KMS-11 (cell line): Measurements from ENCODE around the gene VBP1.
"Not testable (repeated sequence)": the region's sequence is repeated elsewhere in the genome, so short reads cannot be mapped to it uniquely, and the experiment has no call there.

Source experiments
- H2AFZ ChIP-seq: fragments of 200-600 bp; sonication (generic); 2 replicates; pipeline ENCODE4 v1.6.1; 2016; ENCODE audit warnings: antibody characterized with exemption, mixed run types, low read depth
- H3K27ac ChIP-seq: fragments of 200-600 bp; sonication (generic); 2 replicates; pipeline ENCODE4 v1.6.1; 2016; ENCODE audit warnings: mild to moderate bottlenecking, mixed run types
- H3K27me3 ChIP-seq: fragments of 200-600 bp; sonication (generic); 2 replicates; pipeline ENCODE4 v1.6.1; 2017; ENCODE audit warnings: mild to moderate bottlenecking, low read depth, mixed run types, moderate library complexity; ENCODE audit not compliant: insufficient read depth
- H3K36me3 ChIP-seq: fragments of 200-600 bp; sonication (generic); 2 replicates; pipeline ENCODE4 v1.6.1; 2017; ENCODE audit warnings: mild to moderate bottlenecking, mixed run types; ENCODE audit not compliant: insufficient read depth
- H3K4me1 ChIP-seq: fragments of 200-600 bp; sonication (generic); 2 replicates; pipeline ENCODE4 v1.6.1; 2016; ENCODE audit warnings: mild to moderate bottlenecking, low read depth, mixed run types; ENCODE audit not compliant: poor library complexity, severe bottlenecking
- H3K4me2 ChIP-seq: fragments of 200-600 bp; sonication (generic); 2 replicates; pipeline ENCODE4 v1.7.0; 2016; ENCODE audit warnings: mild to moderate bottlenecking, mixed run types
- H3K4me3 ChIP-seq: fragments of 200-600 bp; sonication (generic); IDR thresholded peaks from 2 replicates; pipeline ENCODE4 v1.6.1; 2017; ENCODE audit warnings: low read depth, low read length, mixed read lengths; ENCODE audit not compliant: insufficient read depth
- H3K79me2 ChIP-seq: fragments of 200-600 bp; sonication (generic); 2 replicates; pipeline ENCODE4 v1.6.1; 2016; ENCODE audit warnings: low read depth, mixed run types; ENCODE audit not compliant: insufficient read depth
- H3K9ac ChIP-seq: fragments of 200-600 bp; sonication (generic); 2 replicates; pipeline ENCODE4 v1.6.1; 2016; ENCODE audit warnings: mild to moderate bottlenecking, mixed run types
- H4K20me1 ChIP-seq: fragments of 200-600 bp; sonication (generic); 2 replicates; pipeline ENCODE4 v1.6.1; 2016; ENCODE audit warnings: mild to moderate bottlenecking, mixed run types; ENCODE audit not compliant: insufficient read depth
- TF ChIP-seq, protein P1 (sequence below): fragments of 200-600 bp; sonication (generic); conservative IDR thresholded peaks from 2 replicates; pipeline ENCODE4 v1.6.1; 2017; ENCODE audit warnings: low read depth, mild to moderate bottlenecking, antibody characterized with exemption, low read length, moderate library complexity, mixed read lengths

Gene VBP1

DNA sequence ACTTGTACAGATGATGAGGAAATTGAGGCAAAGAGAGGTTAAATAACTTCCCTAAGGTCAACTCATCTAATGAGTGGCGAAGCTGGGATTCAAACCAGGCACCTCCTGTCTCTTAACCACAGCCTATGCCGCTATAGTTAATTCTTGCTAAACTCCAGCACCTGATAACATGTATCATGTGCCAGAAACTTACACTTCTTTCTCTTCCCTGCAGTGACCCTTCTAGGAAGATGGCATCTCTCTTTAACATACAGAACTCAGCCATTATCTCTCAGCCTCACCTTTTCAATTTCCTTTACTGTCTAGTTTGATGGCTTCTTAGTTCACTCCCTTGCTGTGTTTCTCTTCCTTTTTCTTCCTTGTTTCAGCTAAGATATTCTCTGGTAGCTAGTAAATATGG lies 2.5 kb downstream of the VBP1 start:
- Histone ChIP-seq H3K79me2 (peaks cover 29% of the 10 kb centered on the region), H3K27ac (no peak overlapping the region), H3K9ac (no peak overlapping the region), H3K36me3 (no peaks in the 10 kb centered on the region), H4K20me1 (no peaks in the 10 kb centered on the region), H3K4me1 (peaks cover 23% of the 10 kb centered on the region), H3K4me2 (no peak overlapping the region), H3K27me3 (no peaks in the 10 kb centered on the region), H3K4me3 (no peak overlapping the region), H2AFZ (no peak overlapping the region)
- TF ChIP-seq, protein P1, sequence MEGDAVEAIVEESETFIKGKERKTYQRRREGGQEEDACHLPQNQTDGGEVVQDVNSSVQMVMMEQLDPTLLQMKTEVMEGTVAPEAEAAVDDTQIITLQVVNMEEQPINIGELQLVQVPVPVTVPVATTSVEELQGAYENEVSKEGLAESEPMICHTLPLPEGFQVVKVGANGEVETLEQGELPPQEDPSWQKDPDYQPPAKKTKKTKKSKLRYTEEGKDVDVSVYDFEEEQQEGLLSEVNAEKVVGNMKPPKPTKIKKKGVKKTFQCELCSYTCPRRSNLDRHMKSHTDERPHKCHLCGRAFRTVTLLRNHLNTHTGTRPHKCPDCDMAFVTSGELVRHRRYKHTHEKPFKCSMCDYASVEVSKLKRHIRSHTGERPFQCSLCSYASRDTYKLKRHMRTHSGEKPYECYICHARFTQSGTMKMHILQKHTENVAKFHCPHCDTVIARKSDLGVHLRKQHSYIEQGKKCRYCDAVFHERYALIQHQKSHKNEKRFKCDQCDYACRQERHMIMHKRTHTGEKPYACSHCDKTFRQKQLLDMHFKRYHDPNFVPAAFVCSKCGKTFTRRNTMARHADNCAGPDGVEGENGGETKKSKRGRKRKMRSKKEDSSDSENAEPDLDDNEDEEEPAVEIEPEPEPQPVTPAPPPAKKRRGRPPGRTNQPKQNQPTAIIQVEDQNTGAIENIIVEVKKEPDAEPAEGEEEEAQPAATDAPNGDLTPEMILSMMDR = no peak

DNA sequence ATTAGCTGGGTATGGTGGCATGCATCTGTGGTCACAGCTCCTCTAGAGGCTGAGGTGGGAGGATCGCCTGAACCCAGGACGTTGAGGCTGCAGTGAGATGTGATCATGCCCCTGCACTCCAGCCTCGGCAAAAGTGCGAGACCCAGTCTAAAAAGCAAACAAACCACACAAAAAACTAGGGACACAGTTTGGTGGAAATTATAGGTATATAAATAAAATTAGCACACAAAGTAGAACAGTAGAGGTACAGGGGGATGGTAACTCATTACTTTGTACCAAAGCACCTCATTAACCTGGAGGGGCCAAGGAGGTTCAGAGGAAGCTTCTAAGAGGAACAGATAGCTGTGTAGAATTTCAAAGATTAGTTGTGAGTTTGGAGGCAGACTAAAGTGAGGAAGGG lies 5.1 kb downstream of the VBP1 start:
- no peak overlapping the region for H2AFZ ChIP-seq
- H3K4me2 ChIP-seq = no peak overlapping the region
- H3K4me1 ChIP-seq = peaks cover 18% of the 10 kb centered on the region
- H3K27ac ChIP-seq = no peak overlapping the region
- H3K9ac ChIP-seq = no peak overlapping the region
- no peaks in the 10 kb centered on the region for H4K20me1 ChIP-seq
- H3K36me3 ChIP-seq = no peaks in the 10 kb centered on the region
- no peak overlapping the region for H3K4me3 ChIP-seq
- TF ChIP-seq, protein P1 = no peak
- H3K79me2 ChIP-seq = peaks cover 29% of the 10 kb centered on the region
- no peaks in the 10 kb centered on the region for H3K27me3 ChIP-seq

DNA sequence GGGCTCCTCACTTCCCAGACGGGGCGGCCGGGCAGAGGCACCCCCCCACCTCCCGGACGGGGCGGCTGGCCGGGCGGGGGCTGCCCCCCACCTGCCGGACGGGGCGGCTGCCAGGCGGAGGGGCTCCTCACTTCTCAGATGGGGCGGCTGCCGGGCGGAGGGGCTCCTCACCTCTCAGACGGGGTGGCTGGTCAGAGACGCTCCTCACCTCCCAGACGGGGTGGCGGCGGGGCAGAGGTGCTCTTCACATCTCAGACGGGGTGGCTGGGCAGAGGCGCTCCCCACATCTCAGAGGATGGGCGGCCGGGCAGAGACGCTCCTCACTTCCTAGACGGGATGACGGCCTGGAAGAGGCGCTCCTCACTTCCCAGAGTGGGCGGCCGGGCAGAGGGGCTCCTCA lies 7.5 kb downstream of the VBP1 start:
- H4K20me1 ChIP-seq, H3K27me3 ChIP-seq, H3K4me2 ChIP-seq, H3K27ac ChIP-seq, H3K36me3 ChIP-seq, H3K9ac ChIP-seq, H3K4me3 ChIP-seq, H2AFZ ChIP-seq: not testable (repeated sequence)
- H3K79me2 ChIP-seq = peaks cover 13% of the 10 kb centered on the region
- peaks cover 15% of the 10 kb centered on the region for H3K4me1 ChIP-seq

DNA sequence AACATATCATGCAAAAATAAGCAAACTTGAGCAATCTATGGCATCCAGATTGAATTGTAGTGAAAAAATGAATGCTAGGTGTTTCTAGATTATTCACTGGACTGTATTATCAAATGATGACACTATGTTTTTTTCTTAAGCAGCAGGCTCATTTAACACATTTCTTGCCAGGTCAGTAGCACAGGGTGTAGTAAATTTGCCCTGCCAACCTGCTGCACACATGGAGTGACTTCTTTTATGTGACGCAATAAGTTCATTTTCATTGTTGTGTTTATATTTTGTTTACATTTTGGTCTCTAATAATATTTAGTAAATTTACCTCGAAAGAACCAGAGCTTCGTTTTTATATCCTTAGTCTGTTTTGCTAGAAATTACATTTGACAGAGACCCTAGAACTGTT lies 9.5 kb downstream of the VBP1 start:
- no peaks in the 10 kb centered on the region; the same call in 1 of the 2 replicates for H3K79me2 ChIP-seq
- H3K36me3 ChIP-seq = 0 out of 2 replicates have a peak, but pooled peaks cover 3% of the 10 kb centered on the region
- peaks cover 17% of the 10 kb centered on the region for H3K4me1 ChIP-seq
- H3K4me3 ChIP-seq = no peak overlapping the region
- TF ChIP-seq, protein P1 = no peak
- H3K27ac ChIP-seq = no peak overlapping the region
- no peaks in the 10 kb centered on the region for H4K20me1 ChIP-seq
- H3K27me3 ChIP-seq = no peaks in the 10 kb centered on the region
- H3K4me2 ChIP-seq = no peak overlapping the region
- H2AFZ ChIP-seq = no peak overlapping the region
- H3K9ac ChIP-seq = no peak overlapping the region

DNA sequence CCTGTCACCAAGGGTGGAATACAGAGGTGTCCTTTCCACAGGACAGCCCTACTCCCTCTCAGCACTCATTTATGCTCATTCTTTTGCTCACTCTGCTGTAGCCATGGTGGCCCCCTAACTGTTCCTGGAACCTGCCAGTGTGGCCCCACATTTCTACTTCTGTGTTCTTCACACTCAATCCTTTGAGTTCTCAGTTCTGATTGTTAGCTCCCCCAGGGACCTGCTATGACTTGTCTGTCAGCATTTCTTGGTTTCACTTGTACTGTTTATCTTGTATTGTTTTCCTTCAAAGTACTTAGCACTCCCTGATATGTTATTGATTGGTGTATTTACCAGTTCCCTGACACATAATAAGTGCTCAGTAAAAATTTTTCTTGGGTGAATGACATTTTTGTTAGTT lies 14.9 kb downstream of the VBP1 start:
- 0 out of 2 replicates have a peak, but pooled peaks cover 3% of the 10 kb centered on the region for H3K36me3 ChIP-seq
- no peaks in the 10 kb centered on the region for H4K20me1 ChIP-seq
- peak overlapping the region; percentile 38; the same call in 1 of the 2 replicates for H3K27ac ChIP-seq
- no peak overlapping the region for H3K4me3 ChIP-seq
- TF ChIP-seq, protein P1 = no peak
- peaks cover 6% of the 10 kb centered on the region; the same call in 1 of the 2 replicates for H3K79me2 ChIP-seq
- H3K27me3 ChIP-seq = no peaks in the 10 kb centered on the region
- H3K9ac ChIP-seq = no peak overlapping the region
- no peak overlapping the region for H2AFZ ChIP-seq
- H3K4me2 ChIP-seq = peak overlapping the region; percentile 38; the same call in 1 of the 2 replicates
- H3K4me1 ChIP-seq = peaks cover 62% of the 10 kb centered on the region
